Measurements from ENCODE around the gene RCOR1.

- TF ChIP-seq MAX (IDR thresholded peaks at IDR 0.05) (no peak), KDM5A (IDR thresholded peaks at IDR 0.05) (no peak), CTCF (IDR thresholded peaks at IDR 0.05) (no peak), HDAC2 (IDR thresholded peaks at IDR 0.05) (no peak), JUNB (IDR thresholded peaks at IDR 0.05) (no peak), RFX5 (IDR thresholded peaks at IDR 0.05) (no peak), ZFP36 (IDR thresholded peaks at IDR 0.05; ENCODE audit: borderline replicate concordance, partially characterized antibody) (no peak), POLR2A (IDR thresholded peaks at IDR 0.05; ENCODE audit: low read length) (no peak), CEBPB (IDR thresholded peaks at IDR 0.05) (no peak), CHD4 (IDR thresholded peaks at IDR 0.05; ENCODE audit: borderline replicate concordance) (no peak), RAD21 (conservative IDR thresholded peaks at IDR 0.05 in 1 of 2, IDR thresholded peaks at IDR 0.05 in 1 of 2) (no peak), MAFK (IDR thresholded peaks at IDR 0.05; ENCODE audit: partially characterized antibody) (no peak), MYC (IDR thresholded peaks at IDR 0.05; ENCODE audit: borderline replicate concordance, low read length) (no peak), REST (IDR thresholded peaks at IDR 0.05) (no peak)
Observed at GRCh38 chr14:102760496-102761193, 168.2 kb downstream of the RCOR1 start.

Measured in A549 (cell line).